ENCODE results near the gene USF2.
"Not testable (repeated sequence)": the region's sequence is repeated elsewhere in the genome, so short reads cannot be mapped to it uniquely, and the experiment has no call there.

The USF2 gene

DNA sequence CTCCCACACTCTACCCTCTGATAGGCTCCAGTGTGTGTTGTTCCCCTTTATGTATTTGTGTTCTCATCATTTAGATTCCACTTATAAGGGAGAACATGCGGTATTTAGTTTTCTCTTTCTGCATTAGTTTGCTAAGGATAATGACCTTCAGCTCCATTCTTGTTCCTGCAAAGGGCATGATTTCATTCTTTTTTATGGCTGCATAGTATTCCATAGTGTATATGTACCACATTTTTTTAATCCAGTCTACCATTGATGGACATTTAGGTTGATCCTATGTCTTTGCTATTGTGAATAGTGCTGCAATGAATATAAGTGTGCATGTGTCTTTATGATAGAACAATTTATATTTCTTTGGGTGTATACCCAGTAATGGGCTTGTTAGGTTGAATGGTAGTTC, 29.2 kb upstream of the USF2 start:
- intact Hi-C loops (cut with DNase I), result not testable (repeated sequence)
- peak in 1 of 42 donors; percentile 6 for DNase-seq

DNA sequence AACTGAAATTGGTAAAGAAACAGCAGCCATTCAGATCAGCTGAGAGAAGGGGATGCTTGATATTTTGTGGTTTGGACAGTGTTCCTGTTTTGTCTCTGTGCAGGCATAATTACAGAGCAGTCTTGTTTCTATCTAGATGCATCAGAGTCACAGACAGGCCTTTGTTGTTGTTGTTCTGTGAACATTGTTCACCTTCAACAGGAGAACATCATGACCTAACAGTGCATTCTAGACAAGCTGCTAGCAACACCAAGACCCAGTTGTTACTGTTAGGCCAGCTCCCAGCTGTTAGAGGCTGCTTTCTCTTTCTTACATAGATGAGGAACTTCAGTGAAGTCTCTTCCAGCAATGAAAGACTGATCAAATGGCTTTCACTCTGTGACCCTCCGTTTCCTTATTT, 28.4 kb upstream of the USF2 start:
- peak in 2 of 42 donors; percentile 29 to 34 for DNase-seq
- intact Hi-C loops (cut with DNase I), result no loop called here

DNA sequence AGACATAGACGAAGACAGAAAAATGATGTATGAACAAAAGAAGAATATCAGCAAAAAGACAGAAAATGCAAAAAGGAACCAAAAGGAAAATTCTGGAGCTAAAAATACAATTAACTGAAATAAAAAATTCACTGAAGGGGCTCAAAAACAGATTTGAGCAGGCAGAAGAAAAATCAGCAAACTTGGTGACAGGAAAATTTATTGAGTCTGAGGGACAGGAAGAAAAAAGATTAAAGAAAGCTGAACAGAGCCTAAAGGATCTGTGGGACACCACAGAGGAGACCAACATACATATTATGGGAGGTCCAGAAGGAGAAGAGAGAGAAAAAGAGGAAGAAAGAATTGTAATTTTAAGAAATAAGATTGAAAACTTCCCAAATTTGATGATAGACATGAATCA, 27.3 kb upstream of the USF2 start:
- no peak for DNase-seq
- intact Hi-C loops (cut with DNase I), result no loop called here

DNA sequence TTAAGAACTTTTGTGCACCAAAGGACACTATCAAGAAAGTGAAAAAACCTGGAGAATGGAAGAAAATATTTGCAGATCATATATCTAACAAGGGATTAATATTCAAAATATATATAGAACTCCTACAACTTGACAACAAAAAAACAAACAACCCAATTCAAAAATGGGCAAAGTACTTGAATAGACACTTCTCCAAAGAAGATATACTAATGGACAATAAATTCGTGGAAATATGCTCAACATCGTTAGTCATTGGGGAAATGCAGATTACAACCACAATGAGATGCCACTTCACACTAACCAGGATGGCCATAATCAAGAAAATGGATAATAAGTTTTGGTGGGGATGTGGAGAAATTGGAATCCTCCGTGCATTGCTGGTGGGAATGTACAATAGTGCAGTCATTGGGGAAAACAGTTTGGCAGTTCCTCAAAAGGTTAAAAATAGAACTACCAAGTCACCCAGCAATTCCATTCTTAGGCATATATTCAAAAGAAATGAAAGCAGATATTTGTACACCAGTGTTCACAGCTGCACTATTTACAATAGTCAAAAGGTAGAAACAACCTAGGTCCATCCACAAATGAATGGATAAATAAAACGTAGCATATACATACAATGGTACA, 22.2 kb upstream of the USF2 start:
- intact Hi-C loops (cut with DNase I), result no loop called here
- no peak for DNase-seq

DNA sequence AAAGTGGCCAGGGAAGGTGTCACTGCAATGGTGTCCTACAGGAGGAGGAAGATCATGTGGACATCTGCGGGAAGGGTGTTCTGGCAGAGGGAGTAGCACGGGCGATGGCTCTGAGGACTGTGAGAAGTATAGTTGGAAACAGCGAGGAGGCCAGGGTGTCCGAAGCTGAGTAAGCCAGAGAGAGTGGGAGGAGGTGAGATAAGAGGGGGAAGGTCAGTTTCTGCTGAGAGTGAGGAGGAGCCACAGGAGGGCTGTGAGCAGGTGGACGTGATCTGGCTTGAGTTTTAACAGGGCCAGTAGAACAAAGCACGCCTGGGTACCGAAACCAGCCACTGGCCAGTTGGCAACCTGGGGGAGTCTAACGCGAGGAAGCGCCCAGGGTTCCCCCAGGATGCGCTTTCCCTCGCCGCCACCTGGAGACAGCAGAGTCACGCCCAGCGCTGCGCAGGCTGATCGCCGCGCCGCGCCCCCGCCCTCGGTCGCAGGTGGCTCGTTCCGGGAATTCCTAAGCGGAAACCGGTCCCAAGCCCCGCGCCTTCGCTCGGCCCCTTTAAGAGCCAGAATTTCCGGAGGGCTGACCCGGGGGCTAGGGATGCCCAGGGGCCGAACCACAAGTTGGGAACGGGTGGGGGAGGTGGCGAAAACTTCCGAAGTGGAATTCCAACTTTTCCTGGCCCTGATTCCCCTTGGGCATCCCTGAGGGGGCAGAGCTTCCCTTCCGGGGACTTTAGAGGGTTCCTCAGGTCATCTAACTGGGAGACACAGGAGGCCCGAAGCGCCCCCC, 21.0 kb upstream of the USF2 start:
- peak in 5 of 42 donors; percentile 28 to 51 (median 41) for DNase-seq
- intact Hi-C loops (cut with DNase I), result no loop called here

GRCh38 chr19:35248310-35249145, 20.2 kb upstream of the USF2 start, which contains the start of gene LSR:
Gene LSR, plus strand, starts transcription at chr19:35249002. Its CDS starts 21 bp downstream, at chr19:35249023.
- DNase-seq, result peak in 3 of 42 donors; percentile 28 to 34 (median 28)
- intact Hi-C loops (cut with DNase I), result no loop called here

- intact Hi-C loops (cut with DNase I), result no loop called here
- peak in 3 of 42 donors; percentile 27 to 42 (median 27) for DNase-seq
Measured at GRCh38 chr19:35249146-35249847, 19.5 kb upstream of the USF2 start.

- DNase-seq, result peak in 3 of 42 donors; percentile 17 to 34 (median 28)
- intact Hi-C loops (cut with DNase I), result no loop called here
Measured at GRCh38 chr19:35249848-35250711, 18.7 kb upstream of the USF2 start.

- intact Hi-C loops (cut with DNase I), result no loop called here
- peak in 2 of 42 donors; percentile 6 to 13 for DNase-seq
Measured at GRCh38 chr19:35251456-35251855, 17.3 kb upstream of the USF2 start.

DNA sequence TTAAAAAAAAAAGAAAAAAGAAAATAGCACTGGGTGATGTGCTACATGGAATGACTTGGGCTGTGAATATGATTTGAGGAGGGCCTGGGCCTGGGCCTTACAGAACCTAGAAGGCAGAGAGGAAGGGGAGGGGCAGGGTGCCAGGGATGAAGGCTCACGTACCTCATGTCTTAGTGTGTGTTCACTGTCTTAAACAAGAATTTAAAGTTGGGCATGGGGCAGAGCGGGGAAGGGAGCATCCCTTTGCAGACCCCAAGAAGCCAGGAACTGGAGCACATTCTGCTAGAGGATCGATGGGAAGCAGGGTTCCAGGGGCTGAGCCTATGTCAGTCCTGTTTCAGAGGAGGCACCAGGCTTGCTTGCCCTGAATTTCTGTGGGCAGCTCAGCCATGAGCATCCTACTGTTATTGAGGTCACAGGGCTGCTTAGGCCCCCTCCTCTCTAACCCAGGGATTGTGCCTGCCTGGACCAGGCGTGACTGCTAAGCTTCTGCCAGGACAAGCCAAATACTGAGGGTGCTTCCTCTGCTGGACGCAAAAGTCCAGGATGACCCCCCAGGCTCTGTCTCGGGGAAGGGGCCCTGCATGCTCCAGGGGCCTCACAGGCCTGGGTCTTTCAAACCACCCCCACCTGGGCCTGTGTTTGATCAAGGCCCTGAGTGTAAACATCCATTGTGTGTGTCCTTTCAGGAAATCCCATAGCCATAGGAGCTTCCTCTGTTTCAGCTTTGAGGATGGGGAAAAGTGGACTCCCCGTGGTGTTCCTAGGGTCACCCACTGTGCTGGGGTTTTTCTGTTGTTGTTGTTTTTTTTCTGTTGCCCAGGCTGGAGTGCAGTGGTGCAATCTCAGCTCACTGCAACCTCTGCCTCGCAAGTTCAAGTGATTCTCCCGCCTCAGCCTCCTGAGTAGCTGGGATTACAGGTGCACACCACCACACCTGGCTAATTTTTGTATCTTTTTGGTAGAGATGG, 15.2 kb upstream of the USF2 start:
- peak in 3 of 42 donors; percentile 8 to 30 (median 14) for DNase-seq
- intact Hi-C loops (cut with DNase I), result no loop called here

DNA sequence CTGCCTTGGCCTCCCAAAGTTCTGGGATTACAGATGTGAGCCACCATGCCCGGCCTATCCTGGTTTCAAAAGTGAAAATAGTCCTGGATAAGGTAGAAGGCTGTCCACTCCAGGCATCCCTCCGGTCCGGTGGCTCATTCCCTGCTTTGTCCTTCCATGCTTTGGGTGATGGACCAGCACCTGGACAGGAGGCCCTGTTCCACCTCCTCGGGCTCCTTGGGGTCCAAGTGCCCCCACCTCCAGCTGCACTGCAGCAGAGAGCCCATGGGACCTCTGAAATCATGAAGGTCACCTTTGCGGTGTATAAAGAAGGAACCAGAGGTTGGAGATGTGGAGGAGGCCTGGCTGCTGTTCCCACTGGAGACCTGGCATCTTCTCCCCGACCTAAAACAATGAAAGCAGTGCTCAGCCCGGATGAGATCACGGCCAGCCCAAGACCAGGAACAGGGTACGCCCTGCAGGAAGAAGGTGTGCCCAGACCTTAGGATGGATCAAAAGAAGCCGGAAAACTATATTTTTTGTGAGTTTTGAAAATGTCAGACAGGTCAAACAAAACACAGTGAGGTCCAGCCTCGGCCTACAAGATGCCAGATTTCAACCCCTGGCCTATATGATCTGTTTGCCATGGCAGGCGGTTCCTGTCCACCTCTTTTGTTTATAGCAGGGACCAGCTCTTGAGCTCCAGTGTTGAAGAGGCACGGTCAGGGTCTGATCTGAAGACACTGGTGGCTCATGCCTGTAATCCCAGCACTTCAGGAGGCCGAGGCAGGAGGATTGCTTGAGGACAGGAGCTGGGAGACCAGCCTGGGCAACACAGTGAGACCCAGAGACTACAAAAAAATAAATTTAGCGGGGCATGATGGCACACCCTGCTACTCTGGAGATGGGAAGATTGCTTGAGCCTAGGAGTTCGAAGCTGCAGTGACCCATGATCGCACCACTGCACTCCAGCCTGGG, 14.1 kb upstream of the USF2 start:
- DNase-seq, result peak in 3 of 42 donors; percentile 10 to 23 (median 15)
- intact Hi-C loops (cut with DNase I), result no loop called here

DNA sequence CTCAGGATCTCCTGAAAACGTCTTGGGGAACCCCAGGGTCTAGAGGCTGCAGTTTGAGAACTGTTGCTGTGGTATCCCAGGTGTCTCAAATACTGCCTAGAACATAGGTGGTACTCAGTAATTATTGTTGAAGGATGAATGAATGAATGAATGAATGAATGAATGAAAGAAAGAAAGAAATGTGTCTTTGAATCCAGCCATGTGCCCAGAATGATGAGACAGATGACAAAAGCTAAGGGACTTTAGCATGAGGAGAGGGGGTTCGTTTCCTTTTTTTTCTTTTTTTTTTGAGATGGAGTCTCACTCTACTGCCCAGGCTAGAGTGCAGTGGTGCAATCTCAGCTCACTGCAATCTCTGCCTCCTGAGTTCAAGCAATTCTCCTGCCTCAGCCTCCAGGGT, 12.2 kb upstream of the USF2 start:
- no peak for DNase-seq
- intact Hi-C loops (cut with DNase I), result no loop called here

DNA sequence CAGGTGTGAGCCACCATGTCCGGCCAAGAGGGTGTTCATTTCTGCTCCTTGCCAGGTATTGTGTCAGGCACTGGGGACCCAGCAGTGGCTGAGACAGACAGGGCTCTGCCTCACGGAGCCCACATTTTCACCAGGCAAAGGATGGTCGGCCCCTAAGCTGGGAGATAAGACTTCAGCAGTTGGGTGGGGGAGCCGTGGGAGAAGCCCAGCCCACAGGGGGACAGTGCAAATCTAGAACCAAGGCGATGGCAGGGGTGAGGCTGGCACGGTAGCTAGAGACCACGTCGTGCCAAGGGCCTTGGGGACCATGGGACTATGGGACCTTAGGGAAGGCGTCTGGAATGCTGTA, 11.7 kb upstream of the USF2 start:
- intact Hi-C loops (cut with DNase I), result no loop called here
- DNase-seq, result peak in 2 of 42 donors; percentile 13 to 16

DNA sequence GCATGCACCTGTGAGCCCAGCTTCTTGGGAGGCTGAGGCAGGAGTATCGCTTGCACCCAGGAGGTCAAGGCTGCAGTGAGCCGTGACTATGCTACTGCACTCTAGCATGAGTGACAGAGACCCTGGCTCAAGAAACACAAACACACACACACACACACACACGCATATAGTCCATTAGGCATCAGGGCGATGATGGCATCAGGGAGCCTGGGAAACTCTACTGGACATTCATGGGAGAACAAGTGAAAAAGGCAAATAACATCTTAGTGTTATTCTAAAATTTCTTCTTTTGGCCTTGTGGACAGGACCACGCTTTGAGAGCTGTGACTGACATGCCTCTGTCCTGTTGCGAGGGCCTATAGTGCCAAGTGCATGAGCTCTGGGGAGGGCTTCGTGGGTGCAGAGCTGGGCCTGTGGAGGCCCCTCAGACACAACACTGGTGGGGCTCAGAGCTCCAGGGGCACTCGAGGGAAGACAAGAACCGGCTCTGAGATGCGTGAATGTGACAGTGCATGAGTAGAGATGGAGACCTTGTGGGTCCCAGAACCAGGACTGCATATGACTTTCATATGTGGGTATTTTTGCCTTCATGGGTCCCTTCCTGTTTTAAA, 8.0 kb upstream of the USF2 start:
- intact Hi-C loops (cut with DNase I), result no loop called here
- DNase-seq, result peak in 7 of 42 donors; percentile 0 to 39 (median 32)

DNA sequence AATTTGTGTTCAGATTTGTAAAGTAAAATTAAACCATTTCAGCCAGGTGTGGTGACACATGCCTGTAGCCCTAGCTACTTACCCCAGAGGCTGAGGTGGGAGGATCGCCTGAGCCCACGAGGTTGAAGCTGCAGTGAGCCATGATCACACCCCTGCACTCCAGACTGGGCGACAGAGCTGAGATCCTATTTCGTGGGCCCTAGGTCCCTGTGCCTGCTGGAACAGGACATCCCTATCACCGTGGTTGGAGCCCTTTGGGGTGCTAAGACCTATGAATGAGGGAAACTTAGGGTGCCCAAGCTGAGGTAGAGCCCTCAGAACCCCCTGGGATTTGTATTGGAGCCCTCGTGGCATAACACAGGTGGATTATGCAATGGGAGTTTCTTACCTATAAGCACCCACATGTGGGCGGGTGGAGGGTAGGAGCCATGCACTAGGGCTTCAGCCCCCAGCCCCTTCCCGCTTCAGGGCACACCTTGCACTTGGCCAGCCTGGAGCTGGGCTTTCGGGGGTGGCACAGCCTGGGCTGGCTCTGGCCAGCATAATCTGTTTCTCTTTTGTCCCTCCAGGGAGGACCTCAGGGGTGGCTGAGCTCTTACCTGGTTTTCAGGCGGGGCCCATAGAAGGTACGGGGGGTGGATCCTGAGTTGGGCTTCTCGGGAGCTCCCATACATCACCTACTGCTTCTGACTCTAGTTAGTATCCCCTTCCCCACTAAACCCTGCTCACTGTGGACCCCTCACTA, 7.2 kb upstream of the USF2 start:
- DNase-seq, result peak in 13 of 42 donors; percentile 7 to 76 (median 37)
- intact Hi-C loops (cut with DNase I), result no loop called here

All from head of caudate nucleus (tissue), 42 donors.